Pancreas (tissue), 10 donors: ENCODE measurements around the gene HCLS1. TPM values are rescaled to one million over a fixed set of nuclear protein-coding genes. Genes with fewer than 3 reads are reported as not detected.

Source experiments
- ATAC-seq, 4 donors: fragments of 200-7000 bp; cut with Tn5 transposase; one replicate each; pipeline versions ENCODE4 v1.8.0 to v1.9.1; 2020; ENCODE audit warnings: mild to moderate bottlenecking in 4 of 4, moderate library complexity in 4 of 4
- DNase-seq, 6 donors: peaks; one replicate each; pipeline ENCODE4 v3.0.0-alpha.2; 2020
- FAIRE-seq: peaks from 2 replicates; lab custom pipeline; 2012; peaks lifted over from hg19 to GRCh38; lab: Jason Lieb, UNC
- H3K27ac ChIP-seq, 4 donors: fragments of 200-600 bp; sonication (generic); 1 replicate in 3 of 4; 2 replicates in 1 of 4; pipeline versions ENCODE4 v1.5.0 to v1.8.0; 2020
- H3K27me3 ChIP-seq, 4 donors: fragments of 200-600 bp; one replicate each; pipeline ENCODE4 v1.8.0; 2021
- H3K36me3 ChIP-seq, 3 donors: fragments of 200-600 bp; sonication (generic) in 1 of 3; one replicate each; pipeline versions ENCODE4 v1.5.0 to v1.8.0; 2020 to 2021
- H3K4me1 ChIP-seq, 3 donors: fragments of 200-600 bp; one replicate each; pipeline ENCODE4 v1.8.0; 2021
- H3K4me3 ChIP-seq, 4 donors: fragments of 200-600 bp; sonication (generic) in 2 of 4; one replicate each; pipeline versions ENCODE4 v1.5.0 to v1.8.0; 2020 to 2021
- H3K9me3 ChIP-seq, 4 donors: fragments of 200-600 bp; one replicate each; pipeline ENCODE4 v1.8.0; 2021
- WGBS, 2 donors: extraction: QIAGEN DNeasy Blood & Tissue Kit; methylation state at CpG; one replicate each; pipeline ENCODE4 v1.1.7; 2013; 5-methylcytosine and 5-hydroxymethylcytosine counted together
- intact Hi-C, 3 donors: fragments of 100-400 bp; cut with DNase I; formaldehyde crosslinking; loops; one replicate each; pipeline versions ENCODE4 v1.11.1 to v1.14.2; 2022
- polyA plus RNA-seq, 2 donors: library from polyadenylated mRNA; stranded (reverse); fragments of 200-250 nt; gene quantifications; one replicate each; pipeline ENCODE4 v1.2.3, GENCODE V29; 2013
- total RNA-seq, 6 donors: library from RNA; stranded (reverse); fragmentation: NEBNext Ultra II Directional in 4 of 6; extraction: Animal tissue kit (Norgen Biotek cat#: 25700) in 4 of 6; gene quantifications; one replicate each; pipeline versions ENCODE4 v1.2.1 to v1.2.4, GENCODE V29; 2021 to 2023
- TF ChIP-seq, protein P1 (sequence below), 4 donors: fragments of 200-600 bp; sonication (generic) in 3 of 4; IDR thresholded peaks; one replicate each; pipeline versions ENCODE4 v1.5.0 to v1.8.0; 2021; ENCODE audit warnings: antibody characterized with exemption in 4 of 4
- donor health status: healthy with polysubstance abuse.
- donor health status: DM: no; HTN: no; CAD: no; lungs with moderate emphysema.
- donor health status: DM: no; HTN: no; CAD: no.
- donor health status: control.
- donor health status: control.
- donor health status: Bipolar disorder and iron deficiency.
- donor health status: DM: yes; HTN: yes; CAD: no.
- donor health status: DM: no; HTN: no; CAD: no.
- donor health status: DM: no; HTN: no; CAD: no.
- donor health status: DM: yes; HTN: yes; CAD: no.

The HCLS1 gene
- total and polyA plus RNA-seq, 8 donors = 1.3 to 28.3 (median 8.4) TPM

- FAIRE-seq (no peak), ATAC-seq (no peak), DNase-seq (no peak)
- intact Hi-C loops = no loop called here
- no peaks in the 10 kb centered on the region for H3K9me3 ChIP-seq
- no peak overlapping the region for H3K27ac ChIP-seq
- H3K36me3 ChIP-seq = no peaks in the 10 kb centered on the region
- H3K4me3 ChIP-seq = no peak overlapping the region
- TF ChIP-seq, protein P1, sequence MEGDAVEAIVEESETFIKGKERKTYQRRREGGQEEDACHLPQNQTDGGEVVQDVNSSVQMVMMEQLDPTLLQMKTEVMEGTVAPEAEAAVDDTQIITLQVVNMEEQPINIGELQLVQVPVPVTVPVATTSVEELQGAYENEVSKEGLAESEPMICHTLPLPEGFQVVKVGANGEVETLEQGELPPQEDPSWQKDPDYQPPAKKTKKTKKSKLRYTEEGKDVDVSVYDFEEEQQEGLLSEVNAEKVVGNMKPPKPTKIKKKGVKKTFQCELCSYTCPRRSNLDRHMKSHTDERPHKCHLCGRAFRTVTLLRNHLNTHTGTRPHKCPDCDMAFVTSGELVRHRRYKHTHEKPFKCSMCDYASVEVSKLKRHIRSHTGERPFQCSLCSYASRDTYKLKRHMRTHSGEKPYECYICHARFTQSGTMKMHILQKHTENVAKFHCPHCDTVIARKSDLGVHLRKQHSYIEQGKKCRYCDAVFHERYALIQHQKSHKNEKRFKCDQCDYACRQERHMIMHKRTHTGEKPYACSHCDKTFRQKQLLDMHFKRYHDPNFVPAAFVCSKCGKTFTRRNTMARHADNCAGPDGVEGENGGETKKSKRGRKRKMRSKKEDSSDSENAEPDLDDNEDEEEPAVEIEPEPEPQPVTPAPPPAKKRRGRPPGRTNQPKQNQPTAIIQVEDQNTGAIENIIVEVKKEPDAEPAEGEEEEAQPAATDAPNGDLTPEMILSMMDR (IDR thresholded peaks at IDR 0.05) = no peak
- no peaks in the 10 kb centered on the region for H3K27me3 ChIP-seq
- peaks cover 0 to 5% (median 0%) of the 10 kb centered on the region in 3 donors for H3K4me1 ChIP-seq
Measured at GRCh38 chr3:121651684-121652083, 9.0 kb downstream of the HCLS1 start.

GRCh38 chr3:121649645-121650044 is 11.1 kb downstream of the HCLS1 start:
- TF ChIP-seq, protein P1 (IDR thresholded peaks at IDR 0.05) = no peak
- no peaks in the 10 kb centered on the region for H3K9me3 ChIP-seq
- no peak overlapping the region for H3K27ac ChIP-seq
- FAIRE-seq (no peak), DNase-seq (no peak), ATAC-seq (no peak)
- H3K27me3 ChIP-seq = no peaks in the 10 kb centered on the region
- intact Hi-C loops = no loop called here
- H3K4me1 ChIP-seq = peaks cover 0 to 5% (median 0%) of the 10 kb centered on the region in 3 donors
- H3K36me3 ChIP-seq = no peaks in the 10 kb centered on the region
- H3K4me3 ChIP-seq = no peak overlapping the region

DNA sequence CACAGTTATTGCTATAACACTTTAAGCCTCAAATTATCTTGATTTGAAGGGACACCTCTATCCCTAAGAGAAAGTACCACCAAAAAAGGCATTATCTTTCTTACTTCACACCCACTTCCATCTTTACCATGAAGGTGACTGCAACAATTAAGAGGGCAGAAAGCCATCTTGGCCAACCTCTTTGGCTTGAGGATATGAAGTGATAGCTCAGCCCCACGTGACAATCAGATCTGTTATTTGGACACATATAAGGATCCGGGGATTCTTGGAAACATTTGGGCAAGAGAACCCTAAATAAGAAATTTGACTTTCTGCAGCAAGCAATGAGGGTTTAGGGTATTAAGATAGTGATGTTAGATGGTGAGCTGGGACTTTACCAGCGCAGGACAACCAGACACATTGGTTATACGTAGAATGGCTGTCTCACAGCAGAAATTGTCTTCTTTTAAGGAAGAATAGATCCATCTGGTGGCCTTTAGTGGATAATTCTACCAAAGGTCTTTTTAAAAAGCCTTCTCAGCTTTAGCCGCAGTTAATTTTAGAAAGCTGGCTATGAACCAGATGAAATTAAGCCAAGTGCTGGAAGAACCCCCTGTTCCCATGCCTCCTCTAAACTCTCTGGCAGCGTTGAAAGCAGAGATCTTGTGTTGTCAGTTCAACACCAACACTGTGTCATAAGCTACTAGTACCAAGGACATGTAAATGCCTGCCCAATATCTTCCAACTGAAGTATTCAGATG is 12.3 kb downstream of the HCLS1 start:
- Histone ChIP-seq H3K9me3 (no peaks in the 10 kb centered on the region), H3K4me1 (peaks cover 0 to 5% (median 0%) of the 10 kb centered on the region in 3 donors), H3K27ac (no peak overlapping the region), H3K36me3 (no peaks in the 10 kb centered on the region), H3K4me3 (no peak overlapping the region), H3K27me3 (no peaks in the 10 kb centered on the region)
- FAIRE-seq (no peak), ATAC-seq (no peak), DNase-seq (no peak)
- intact Hi-C loops = no loop called here
- 66 to 79% methylated on average over 6 of the region's 6 CpGs for WGBS, 2 donors
- TF ChIP-seq, protein P1 (IDR thresholded peaks at IDR 0.05) = no peak

- Histone ChIP-seq H3K4me1 (no peaks in the 10 kb centered on the region), H3K4me3 (no peak overlapping the region), H3K9me3 (no peaks in the 10 kb centered on the region), H3K36me3 (no peaks in the 10 kb centered on the region), H3K27ac (no peak overlapping the region), H3K27me3 (no peaks in the 10 kb centered on the region)
- WGBS, 2 donors = 94 to 97% methylated on average over 5 of the region's 5 CpGs
- intact Hi-C loops = no loop called here
- DNase-seq (no peak), ATAC-seq (no peak), FAIRE-seq (no peak)
- TF ChIP-seq, protein P1 (IDR thresholded peaks at IDR 0.05) = no peak
Measured at GRCh38 chr3:121645054-121645453, 15.6 kb downstream of the HCLS1 start.

- no peak overlapping the region for H3K27ac ChIP-seq
- H3K4me1 ChIP-seq = no peaks in the 10 kb centered on the region
- TF ChIP-seq, protein P1 (IDR thresholded peaks at IDR 0.05) = no peak
- H3K36me3 ChIP-seq = no peaks in the 10 kb centered on the region
- FAIRE-seq = no peak
- no peaks in the 10 kb centered on the region for H3K9me3 ChIP-seq
- no peaks in the 10 kb centered on the region for H3K27me3 ChIP-seq
- WGBS, 2 donors = 73 to 74% methylated on average over 9 of the region's 9 CpGs
- no peak for ATAC-seq
- H3K4me3 ChIP-seq = no peak overlapping the region
- intact Hi-C loops = no loop called here
- no peak for DNase-seq
Measured at GRCh38 chr3:121642601-121643314, 17.9 kb downstream of the HCLS1 start.
